GM10248 (cell line): Measurements from ENCODE around the gene REPIN1.

Experiments
- CTCF ChIA-PET: fragments of 300-600 bp; sonication (Branson Sonifier 250); formaldehyde crosslinking; extraction: SDS; loops from one replicate; lab custom pipeline; 2021; ENCODE audit warnings: antibody characterized with exemption; lab: Yijun Ruan, JAX
- POLR2A ChIA-PET: fragments of 350-650 bp; sonication (Branson Sonifier 250); formaldehyde crosslinking; extraction: SDS; loops from one replicate; lab custom pipeline; 2020; ENCODE audit warnings: antibody characterized with exemption; lab: Yijun Ruan, JAX
- DNase-seq: peaks from one replicate; pipeline ENCODE4 v3.0.0; 2012; ENCODE audit errors: extremely low spot score
- CTCF ChIP-seq: IDR thresholded peaks from 2 replicates; pipeline ENCODE4 v1.5.1; 2012; ENCODE audit warnings: mild to moderate bottlenecking, low read depth; ENCODE audit errors: extremely low read depth, missing control alignments, control extremely low read depth

The REPIN1 gene

GRCh38 chr7:150376560-150376959 is 7.9 kb downstream of the REPIN1 start:
- no peak for TF ChIP-seq CTCF
- CTCF ChIA-PET: interaction anchor here (1.1 to 2.5 kb wide), 4 partner anchors 10 to 24 kb away, joined by 3 to 8 read pairs (median 7); no protein-coding TSS in a partner anchor
- POLR2A ChIA-PET: no interaction called here
- DNase-seq: no peak

- no peak for DNase-seq
- ChIA-PET POLR2A (interaction anchor here (1.5 kb wide), 1 partner anchor 11 kb away, joined by 4 read pairs; no protein-coding TSS in a partner anchor), CTCF (interaction anchor here (1.0 to 2.5 kb wide), 10 partner anchors 8 to 63 kb away, joined by 3 to 16 read pairs (median 5); partner anchors contain the start of gene REPIN1)
- no peak for TF ChIP-seq CTCF
Measured at GRCh38 chr7:150377196-150377595, 8.6 kb downstream of the REPIN1 start.

GRCh38 chr7:150377635-150378034 is 9.0 kb downstream of the REPIN1 start:
- CTCF ChIA-PET: interaction anchor here (1.0 to 2.5 kb wide), 11 partner anchors 9 to 63 kb away, joined by 3 to 16 read pairs (median 4); partner anchors contain the start of gene REPIN1
- POLR2A ChIA-PET: interaction anchor here (1.0 to 1.5 kb wide), 3 partner anchors 8 to 12 kb away, joined by 3 to 5 read pairs (median 4); partner anchors contain the start of gene REPIN1

GRCh38 chr7:150378115-150378852 is 9.7 kb downstream of the REPIN1 start:
- CTCF ChIA-PET: interaction anchor here (1.0 to 2.5 kb wide), 10 partner anchors 9 to 64 kb away, joined by 3 to 16 read pairs (median 5); partner anchors contain the start of gene REPIN1

More at GRCh38 chr7:150377635-150378034, 9.0 kb downstream of the REPIN1 start:
- TF ChIP-seq CTCF: no peak
- no peak for DNase-seq

GRCh38 chr7:150378853-150379440 is 10.3 kb downstream of the REPIN1 start, which contains the start of gene ZNF775:
TSS of gene ZNF775 (plus strand) at chr7:150379330. CDS start at chr7:150388471, 9,141 bp downstream.
- ChIA-PET POLR2A (no interaction called here), CTCF (interaction anchor here (1.3 to 2.5 kb wide), 5 partner anchors 10 to 50 kb away, joined by 4 to 16 read pairs (median 7); partner anchors contain the start of gene REPIN1)
- peak; percentile 99 for DNase-seq
- peak; percentile 10 for TF ChIP-seq CTCF

More at GRCh38 chr7:150378115-150378852, 9.7 kb downstream of the REPIN1 start:
- TF ChIP-seq CTCF: peak; percentile 35
- POLR2A ChIA-PET: interaction anchor here (1.0 to 1.5 kb wide), 3 partner anchors 9 to 12 kb away, joined by 3 to 5 read pairs (median 4); partner anchors contain the start of gene REPIN1
- DNase-seq: peak; percentile 45
